HL-60 (cell line): ENCODE results near the gene CYB5A.

Experiments used
- DNase-seq, 2 experiments: peaks; one replicate each; pipeline ENCODE4 v3.0.0-alpha.2; 2010 to 2020; ENCODE audit warnings: low read depth in 1 of 2, low spot score in 1 of 2
- H3K27ac ChIP-seq: fragments of 250-450 bp; sonication (Bioruptor Pico); replicated peaks from 2 replicates; pipeline ENCODE4 v1.5.1; 2020; ENCODE audit warnings: mild to moderate bottlenecking, moderate library complexity
- H3K27me3 ChIP-seq: fragments of 250-450 bp; sonication (Bioruptor Pico); 2 replicates; pipeline ENCODE4 v1.5.1; 2021; ENCODE audit warnings: mild to moderate bottlenecking, moderate library complexity; ENCODE audit not compliant: insufficient read depth, poor library complexity, severe bottlenecking
- H3K4me3 ChIP-seq: replicated peaks from 2 replicates; pipeline ENCODE4 v1.5.1; 2011; ENCODE audit warnings: mild to moderate bottlenecking, control low read depth, low read length; ENCODE audit not compliant: insufficient read depth
- GABPA ChIP-seq: IDR thresholded peaks from 2 replicates; pipeline ENCODE4 v1.6.1; 2012; ENCODE audit warnings: low read depth
- POLR2AphosphoS5 ChIP-seq: IDR thresholded peaks from 2 replicates; pipeline ENCODE4 v1.6.1; 2012; ENCODE audit warnings: low read depth
- SPI1 ChIP-seq: IDR thresholded peaks from 2 replicates; pipeline ENCODE4 v1.6.1; 2012; ENCODE audit warnings: low read depth, mild to moderate bottlenecking, borderline replicate concordance
- TF ChIP-seq, protein P1 (sequence below): IDR thresholded peaks from one replicate; pipeline ENCODE4 v1.5.1; 2011; ENCODE audit warnings: low read length, control low read depth, inconsistent platforms; ENCODE audit not compliant: insufficient read depth
- TF ChIP-seq, protein P2 (sequence below): IDR thresholded peaks from 2 replicates; pipeline ENCODE4 v1.6.1; 2012; ENCODE audit warnings: low read depth; ENCODE audit not compliant: insufficient replicate concordance

The CYB5A gene

DNA sequence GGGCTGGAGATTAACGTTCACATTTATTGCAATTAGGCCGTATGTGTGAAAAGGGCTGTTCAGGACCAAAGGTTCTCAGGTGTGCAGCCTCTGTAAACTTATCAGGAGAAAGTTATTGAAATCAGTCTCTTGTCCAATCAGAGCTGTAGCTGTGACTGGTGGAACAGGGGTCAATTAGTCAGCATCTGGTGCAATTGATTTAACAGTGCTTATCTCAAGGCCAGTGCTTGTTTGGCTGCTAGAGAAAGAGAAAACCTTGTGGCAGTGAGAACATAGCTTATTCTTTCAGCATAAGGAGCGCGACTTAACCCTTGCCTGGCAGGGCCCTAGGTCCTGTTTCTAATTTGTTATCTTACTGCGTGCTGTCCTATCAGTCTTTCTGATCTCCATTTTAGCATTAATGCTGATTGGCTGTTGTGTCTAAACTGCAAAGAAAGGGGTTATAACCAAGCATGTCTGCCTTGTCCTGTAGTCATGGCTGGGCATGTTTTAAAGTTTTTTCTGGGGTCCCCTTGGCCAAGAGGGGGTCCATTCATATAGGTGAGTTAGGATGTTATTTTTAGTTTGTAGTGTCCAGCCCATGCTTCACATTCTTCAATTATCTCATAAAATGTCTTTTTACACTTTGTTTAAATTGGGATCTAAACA lies 66.4 kb downstream of the CYB5A start:
- Histone ChIP-seq H3K27ac (no peak overlapping the region), H3K4me3 (no peak overlapping the region), H3K27me3 (no peaks in the 10 kb centered on the region)
- DNase-seq, result no peak
- TF ChIP-seq POLR2AphosphoS5 (no peak), GABPA (no peak)
- TF ChIP-seq, protein P1, sequence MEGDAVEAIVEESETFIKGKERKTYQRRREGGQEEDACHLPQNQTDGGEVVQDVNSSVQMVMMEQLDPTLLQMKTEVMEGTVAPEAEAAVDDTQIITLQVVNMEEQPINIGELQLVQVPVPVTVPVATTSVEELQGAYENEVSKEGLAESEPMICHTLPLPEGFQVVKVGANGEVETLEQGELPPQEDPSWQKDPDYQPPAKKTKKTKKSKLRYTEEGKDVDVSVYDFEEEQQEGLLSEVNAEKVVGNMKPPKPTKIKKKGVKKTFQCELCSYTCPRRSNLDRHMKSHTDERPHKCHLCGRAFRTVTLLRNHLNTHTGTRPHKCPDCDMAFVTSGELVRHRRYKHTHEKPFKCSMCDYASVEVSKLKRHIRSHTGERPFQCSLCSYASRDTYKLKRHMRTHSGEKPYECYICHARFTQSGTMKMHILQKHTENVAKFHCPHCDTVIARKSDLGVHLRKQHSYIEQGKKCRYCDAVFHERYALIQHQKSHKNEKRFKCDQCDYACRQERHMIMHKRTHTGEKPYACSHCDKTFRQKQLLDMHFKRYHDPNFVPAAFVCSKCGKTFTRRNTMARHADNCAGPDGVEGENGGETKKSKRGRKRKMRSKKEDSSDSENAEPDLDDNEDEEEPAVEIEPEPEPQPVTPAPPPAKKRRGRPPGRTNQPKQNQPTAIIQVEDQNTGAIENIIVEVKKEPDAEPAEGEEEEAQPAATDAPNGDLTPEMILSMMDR, result no peak

DNA sequence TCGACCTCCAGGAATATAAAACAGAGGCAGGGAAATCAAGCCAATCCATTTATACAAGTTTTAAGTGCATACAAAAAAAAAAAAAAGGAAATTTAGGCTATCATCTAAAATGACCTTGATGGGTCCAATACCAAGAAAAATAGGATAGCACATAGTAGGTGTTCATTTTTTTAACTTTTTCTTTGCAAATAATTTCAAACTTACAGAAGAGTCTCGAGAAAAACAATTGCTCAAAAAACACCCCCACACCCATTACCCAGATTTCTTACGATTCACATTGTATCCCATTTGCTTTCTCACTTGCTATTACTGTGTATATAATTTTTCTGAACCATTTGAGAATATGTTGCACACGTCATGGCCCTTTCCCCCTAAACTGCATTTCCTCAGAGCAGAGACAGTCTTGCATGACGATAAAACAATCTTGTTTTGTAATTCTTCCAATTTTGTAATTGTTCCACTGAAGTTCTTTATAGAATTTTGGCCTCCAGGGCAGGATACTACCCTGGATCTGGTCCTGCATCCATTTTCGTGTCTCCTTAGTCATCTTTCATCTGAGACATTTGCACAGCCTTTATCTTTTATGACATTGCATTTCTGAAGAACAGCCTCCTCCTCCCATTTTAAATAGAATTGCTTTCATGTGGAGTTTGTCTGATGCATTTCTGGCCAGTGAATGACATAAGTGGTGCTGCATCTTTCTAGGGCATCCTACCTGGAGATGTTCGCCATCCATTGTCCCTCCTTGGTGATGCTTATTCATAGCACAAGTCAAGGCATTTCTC lies 68.9 kb downstream of the CYB5A start:
- no peak for DNase-seq
- Histone ChIP-seq H3K27me3 (no peaks in the 10 kb centered on the region), H3K27ac (no peak overlapping the region), H3K4me3 (no peak overlapping the region)
- TF ChIP-seq, protein P2, sequence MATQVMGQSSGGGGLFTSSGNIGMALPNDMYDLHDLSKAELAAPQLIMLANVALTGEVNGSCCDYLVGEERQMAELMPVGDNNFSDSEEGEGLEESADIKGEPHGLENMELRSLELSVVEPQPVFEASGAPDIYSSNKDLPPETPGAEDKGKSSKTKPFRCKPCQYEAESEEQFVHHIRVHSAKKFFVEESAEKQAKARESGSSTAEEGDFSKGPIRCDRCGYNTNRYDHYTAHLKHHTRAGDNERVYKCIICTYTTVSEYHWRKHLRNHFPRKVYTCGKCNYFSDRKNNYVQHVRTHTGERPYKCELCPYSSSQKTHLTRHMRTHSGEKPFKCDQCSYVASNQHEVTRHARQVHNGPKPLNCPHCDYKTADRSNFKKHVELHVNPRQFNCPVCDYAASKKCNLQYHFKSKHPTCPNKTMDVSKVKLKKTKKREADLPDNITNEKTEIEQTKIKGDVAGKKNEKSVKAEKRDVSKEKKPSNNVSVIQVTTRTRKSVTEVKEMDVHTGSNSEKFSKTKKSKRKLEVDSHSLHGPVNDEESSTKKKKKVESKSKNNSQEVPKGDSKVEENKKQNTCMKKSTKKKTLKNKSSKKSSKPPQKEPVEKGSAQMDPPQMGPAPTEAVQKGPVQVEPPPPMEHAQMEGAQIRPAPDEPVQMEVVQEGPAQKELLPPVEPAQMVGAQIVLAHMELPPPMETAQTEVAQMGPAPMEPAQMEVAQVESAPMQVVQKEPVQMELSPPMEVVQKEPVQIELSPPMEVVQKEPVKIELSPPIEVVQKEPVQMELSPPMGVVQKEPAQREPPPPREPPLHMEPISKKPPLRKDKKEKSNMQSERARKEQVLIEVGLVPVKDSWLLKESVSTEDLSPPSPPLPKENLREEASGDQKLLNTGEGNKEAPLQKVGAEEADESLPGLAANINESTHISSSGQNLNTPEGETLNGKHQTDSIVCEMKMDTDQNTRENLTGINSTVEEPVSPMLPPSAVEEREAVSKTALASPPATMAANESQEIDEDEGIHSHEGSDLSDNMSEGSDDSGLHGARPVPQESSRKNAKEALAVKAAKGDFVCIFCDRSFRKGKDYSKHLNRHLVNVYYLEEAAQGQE, result no peak
- TF ChIP-seq, protein P1, result no peak
- no peak for TF ChIP-seq GABPA
- no peak for TF ChIP-seq POLR2AphosphoS5
- no peak for TF ChIP-seq SPI1

DNA sequence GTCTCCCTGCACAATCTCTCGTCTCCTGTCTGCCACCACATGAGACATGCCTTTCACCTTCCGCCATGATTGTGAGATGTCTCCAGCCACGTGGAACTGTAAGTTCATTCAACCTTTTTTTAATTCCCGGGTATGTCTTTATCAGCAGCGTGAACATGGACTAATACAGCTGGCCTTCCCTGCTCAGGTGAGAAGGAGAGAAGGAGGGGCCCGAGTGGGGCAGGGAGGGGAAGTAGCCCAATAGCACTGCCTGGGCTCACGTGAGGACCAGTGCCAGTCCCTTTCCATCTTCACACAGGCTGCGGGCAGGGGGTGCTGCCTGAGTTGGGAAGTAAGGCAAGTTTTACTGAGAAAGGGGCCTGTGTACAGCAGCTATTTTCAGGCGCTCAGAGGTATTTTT lies 70.7 kb downstream of the CYB5A start:
- no peak for TF ChIP-seq GABPA
- TF ChIP-seq, protein P1, result no peak
- H3K27ac ChIP-seq, result no peak overlapping the region
- DNase-seq, result no peak

DNA sequence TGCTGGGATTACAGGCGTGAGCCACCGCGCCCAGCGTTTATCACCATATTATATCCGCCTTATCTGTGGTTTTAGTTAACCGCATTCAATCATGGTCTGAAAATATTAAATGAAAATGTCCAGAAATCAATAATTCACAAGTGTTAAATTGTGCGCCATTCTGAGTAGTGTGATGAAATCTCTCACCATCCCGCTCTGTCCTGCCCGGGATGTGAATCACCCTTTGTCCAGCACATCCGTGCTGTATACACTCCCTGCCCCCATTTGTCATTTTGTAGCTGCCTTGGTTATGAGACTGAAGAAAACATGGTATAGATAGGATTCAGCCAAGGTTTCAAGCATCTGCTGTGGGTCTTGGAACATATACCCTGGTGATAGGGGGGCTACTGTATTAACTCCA lies 72.7 kb downstream of the CYB5A start:
- no peaks in the 10 kb centered on the region for H3K27me3 ChIP-seq
- TF ChIP-seq, protein P1, result no peak
- no peak for TF ChIP-seq SPI1
- TF ChIP-seq POLR2AphosphoS5, result no peak
- no peak for TF ChIP-seq GABPA

More for the DNA sequence above, 70.7 kb downstream of the CYB5A start:
- Histone ChIP-seq H3K4me3 (no peak overlapping the region), H3K27me3 (no peaks in the 10 kb centered on the region)

More for the DNA sequence above, 72.7 kb downstream of the CYB5A start:
- DNase-seq, result no peak
- H3K27ac ChIP-seq, result no peak overlapping the region
- no peak overlapping the region for H3K4me3 ChIP-seq
